Measurements from ENCODE around the gene NDST4.

DNA sequence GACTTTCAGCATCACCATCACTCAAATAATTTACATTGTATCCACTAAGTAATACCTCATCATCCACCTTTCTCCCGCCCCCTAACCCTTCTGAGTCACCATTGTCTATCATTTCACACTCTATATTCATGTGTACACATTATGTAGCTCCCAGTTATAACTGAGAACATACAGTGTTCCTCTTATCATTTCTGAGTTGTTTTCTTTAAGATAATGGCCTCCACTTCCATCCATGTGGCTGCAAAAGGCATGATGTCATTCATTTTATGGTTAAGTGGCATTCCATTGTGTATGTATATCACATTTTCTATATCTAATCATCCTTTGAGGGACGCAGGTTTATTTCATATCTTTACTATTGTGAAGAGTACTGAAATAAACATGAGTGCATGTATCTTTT is 14.6 kb upstream of the NDST4 start:
- TF ChIP-seq, protein P1, sequence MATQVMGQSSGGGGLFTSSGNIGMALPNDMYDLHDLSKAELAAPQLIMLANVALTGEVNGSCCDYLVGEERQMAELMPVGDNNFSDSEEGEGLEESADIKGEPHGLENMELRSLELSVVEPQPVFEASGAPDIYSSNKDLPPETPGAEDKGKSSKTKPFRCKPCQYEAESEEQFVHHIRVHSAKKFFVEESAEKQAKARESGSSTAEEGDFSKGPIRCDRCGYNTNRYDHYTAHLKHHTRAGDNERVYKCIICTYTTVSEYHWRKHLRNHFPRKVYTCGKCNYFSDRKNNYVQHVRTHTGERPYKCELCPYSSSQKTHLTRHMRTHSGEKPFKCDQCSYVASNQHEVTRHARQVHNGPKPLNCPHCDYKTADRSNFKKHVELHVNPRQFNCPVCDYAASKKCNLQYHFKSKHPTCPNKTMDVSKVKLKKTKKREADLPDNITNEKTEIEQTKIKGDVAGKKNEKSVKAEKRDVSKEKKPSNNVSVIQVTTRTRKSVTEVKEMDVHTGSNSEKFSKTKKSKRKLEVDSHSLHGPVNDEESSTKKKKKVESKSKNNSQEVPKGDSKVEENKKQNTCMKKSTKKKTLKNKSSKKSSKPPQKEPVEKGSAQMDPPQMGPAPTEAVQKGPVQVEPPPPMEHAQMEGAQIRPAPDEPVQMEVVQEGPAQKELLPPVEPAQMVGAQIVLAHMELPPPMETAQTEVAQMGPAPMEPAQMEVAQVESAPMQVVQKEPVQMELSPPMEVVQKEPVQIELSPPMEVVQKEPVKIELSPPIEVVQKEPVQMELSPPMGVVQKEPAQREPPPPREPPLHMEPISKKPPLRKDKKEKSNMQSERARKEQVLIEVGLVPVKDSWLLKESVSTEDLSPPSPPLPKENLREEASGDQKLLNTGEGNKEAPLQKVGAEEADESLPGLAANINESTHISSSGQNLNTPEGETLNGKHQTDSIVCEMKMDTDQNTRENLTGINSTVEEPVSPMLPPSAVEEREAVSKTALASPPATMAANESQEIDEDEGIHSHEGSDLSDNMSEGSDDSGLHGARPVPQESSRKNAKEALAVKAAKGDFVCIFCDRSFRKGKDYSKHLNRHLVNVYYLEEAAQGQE (IDR thresholded peaks at IDR 0.05): no peak
- TF ChIP-seq, protein P2, sequence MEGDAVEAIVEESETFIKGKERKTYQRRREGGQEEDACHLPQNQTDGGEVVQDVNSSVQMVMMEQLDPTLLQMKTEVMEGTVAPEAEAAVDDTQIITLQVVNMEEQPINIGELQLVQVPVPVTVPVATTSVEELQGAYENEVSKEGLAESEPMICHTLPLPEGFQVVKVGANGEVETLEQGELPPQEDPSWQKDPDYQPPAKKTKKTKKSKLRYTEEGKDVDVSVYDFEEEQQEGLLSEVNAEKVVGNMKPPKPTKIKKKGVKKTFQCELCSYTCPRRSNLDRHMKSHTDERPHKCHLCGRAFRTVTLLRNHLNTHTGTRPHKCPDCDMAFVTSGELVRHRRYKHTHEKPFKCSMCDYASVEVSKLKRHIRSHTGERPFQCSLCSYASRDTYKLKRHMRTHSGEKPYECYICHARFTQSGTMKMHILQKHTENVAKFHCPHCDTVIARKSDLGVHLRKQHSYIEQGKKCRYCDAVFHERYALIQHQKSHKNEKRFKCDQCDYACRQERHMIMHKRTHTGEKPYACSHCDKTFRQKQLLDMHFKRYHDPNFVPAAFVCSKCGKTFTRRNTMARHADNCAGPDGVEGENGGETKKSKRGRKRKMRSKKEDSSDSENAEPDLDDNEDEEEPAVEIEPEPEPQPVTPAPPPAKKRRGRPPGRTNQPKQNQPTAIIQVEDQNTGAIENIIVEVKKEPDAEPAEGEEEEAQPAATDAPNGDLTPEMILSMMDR (IDR thresholded peaks at IDR 0.05; ENCODE audit: low read depth, low read length, missing input control): no peak
- TF ChIP-seq, protein P3, sequence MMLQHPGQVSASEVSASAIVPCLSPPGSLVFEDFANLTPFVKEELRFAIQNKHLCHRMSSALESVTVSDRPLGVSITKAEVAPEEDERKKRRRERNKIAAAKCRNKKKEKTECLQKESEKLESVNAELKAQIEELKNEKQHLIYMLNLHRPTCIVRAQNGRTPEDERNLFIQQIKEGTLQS (IDR thresholded peaks at IDR 0.05): no peak
- no peak for TF ChIP-seq RXRA (IDR thresholded peaks at IDR 0.05)
- no peak for TF ChIP-seq TAF1 (conservative IDR thresholded peaks at IDR 0.05)

All from liver (tissue), 3 donors.